NCI-H524 (cell line): ENCODE results near the gene DSG2.

Experiments used
- DNase-seq, 2 experiments: peaks; one replicate each; lab custom pipeline; 2025; lab: John Stamatoyannopoulos, UW

The DSG2 gene

GRCh38 chr18:31590570-31590969, 92.6 kb downstream of the DSG2 start:
- no peak for DNase-seq

GRCh38 chr18:31591113-31591512, 93.1 kb downstream of the DSG2 start:
- no peak for DNase-seq

GRCh38 chr18:31591628-31592027, 93.7 kb downstream of the DSG2 start, which contains the start of gene TTR:
TTR (plus strand) TSS chr18:31591877; CDS start chr18:31591903, 26 bp downstream.
- no peak for DNase-seq

DNA sequence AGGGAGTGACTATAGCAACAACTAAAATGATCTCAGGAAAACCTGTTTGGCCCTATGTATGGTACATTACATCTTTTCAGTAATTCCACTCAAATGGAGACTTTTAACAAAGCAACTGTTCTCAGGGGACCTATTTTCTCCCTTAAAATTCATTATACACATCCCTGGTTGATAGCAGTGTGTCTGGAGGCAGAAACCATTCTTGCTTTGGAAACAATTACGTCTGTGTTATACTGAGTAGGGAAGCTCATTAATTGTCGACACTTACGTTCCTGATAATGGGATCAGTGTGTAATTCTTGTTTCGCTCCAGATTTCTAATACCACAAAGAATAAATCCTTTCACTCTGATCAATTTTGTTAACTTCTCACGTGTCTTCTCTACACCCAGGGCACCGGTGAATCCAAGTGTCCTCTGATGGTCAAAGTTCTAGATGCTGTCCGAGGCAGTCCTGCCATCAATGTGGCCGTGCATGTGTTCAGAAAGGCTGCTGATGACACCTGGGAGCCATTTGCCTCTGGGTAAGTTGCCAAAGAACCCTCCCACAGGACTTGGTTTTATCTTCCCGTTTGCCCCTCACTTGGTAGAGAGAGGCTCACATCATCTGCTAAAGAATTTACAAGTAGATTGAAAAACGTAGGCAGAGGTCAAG, 94.7 kb downstream of the DSG2 start:
- DNase-seq = no peak

GRCh38 chr18:31595121-31595771, 97.3 kb downstream of the DSG2 start:
- no peak for DNase-seq

GRCh38 chr18:31596081-31596872, 98.3 kb downstream of the DSG2 start:
- no peak for DNase-seq

DNA sequence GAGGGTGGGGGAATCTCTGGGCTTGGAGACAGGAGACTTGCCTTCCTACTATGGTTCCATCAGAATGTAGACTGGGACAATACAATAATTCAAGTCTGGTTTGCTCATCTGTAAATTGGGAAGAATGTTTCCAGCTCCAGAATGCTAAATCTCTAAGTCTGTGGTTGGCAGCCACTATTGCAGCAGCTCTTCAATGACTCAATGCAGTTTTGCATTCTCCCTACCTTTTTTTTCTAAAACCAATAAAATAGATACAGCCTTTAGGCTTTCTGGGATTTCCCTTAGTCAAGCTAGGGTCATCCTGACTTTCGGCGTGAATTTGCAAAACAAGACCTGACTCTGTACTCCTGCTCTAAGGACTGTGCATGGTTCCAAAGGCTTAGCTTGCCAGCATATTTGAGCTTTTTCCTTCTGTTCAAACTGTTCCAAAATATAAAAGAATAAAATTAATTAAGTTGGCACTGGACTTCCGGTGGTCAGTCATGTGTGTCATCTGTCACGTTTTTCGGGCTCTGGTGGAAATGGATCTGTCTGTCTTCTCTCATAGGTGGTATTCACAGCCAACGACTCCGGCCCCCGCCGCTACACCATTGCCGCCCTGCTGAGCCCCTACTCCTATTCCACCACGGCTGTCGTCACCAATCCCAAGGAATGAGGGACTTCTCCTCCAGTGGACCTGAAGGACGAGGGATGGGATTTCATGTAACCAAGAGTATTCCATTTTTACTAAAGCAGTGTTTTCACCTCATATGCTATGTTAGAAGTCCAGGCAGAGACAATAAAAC, 100.2 kb downstream of the DSG2 start:
- no peak for DNase-seq
